Jurkat, Clone E6-1 (cell line): ENCODE results near the gene HTR1D.
"Not testable (repeated sequence)": the region's sequence is repeated elsewhere in the genome, so short reads cannot be mapped to it uniquely, and the experiment has no call there.

ENCODE experiments used
- DNase-seq: peaks from one replicate; pipeline ENCODE4 v3.0.0-alpha.2; 2011; ENCODE audit warnings: low read depth, low spot score
- H3K4me3 ChIP-seq: 2 replicates; pipeline ENCODE4 v1.5.1; 2011; ENCODE audit warnings: mild to moderate bottlenecking, low read length, control low read depth, moderate library complexity

The HTR1D gene

DNA sequence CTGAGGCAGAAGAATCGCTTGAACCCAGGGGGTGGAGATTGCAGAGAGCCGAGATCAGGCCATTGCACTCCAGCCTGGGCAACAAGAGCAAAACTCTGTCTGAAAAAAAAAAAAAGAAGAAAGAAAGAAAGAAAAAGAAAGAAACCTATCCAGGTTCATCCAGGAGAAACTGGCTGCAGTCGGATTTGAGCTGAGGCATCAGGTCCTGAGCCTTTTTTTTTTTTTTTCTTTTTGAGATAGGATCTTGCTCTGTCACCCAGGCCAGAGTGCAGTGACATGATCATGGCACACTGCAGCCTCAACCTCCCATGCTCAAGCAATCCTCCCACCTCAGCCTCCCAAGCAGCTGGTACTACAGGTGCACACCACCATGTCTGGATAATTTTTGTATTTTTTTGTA is 26.1 kb downstream of the HTR1D start:
- H3K4me3 ChIP-seq: no peak overlapping the region
- DNase-seq: no peak

DNA sequence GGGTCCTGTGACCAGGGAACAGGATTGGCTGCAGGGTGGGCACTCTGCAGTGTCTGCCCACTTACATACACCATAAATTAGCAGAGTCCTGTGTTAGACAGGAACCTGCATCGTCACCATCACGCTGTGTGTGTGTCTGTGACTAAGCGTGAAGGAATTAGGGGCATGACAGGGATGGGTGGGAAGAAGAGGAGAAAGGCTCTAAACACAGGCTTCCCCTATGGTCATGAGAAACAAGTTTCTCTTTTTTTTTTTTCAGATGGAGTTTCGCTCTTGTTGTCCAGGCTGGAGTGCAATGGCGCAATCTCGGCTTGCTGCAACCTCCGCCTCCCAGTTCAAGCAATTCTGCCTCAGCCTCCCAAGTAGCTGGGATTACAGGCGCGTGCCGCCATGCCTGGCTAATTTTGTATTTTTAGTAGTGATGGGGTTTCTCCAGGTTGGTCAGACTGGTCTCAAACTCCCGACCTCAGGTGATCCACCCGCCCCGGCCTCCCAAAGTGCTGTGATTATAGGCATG is 28.3 kb downstream of the HTR1D start:
- not testable (repeated sequence) for H3K4me3 ChIP-seq, DNase-seq

GRCh38 chr1:23188434-23188884 is 28.8 kb downstream of the HTR1D start:
- no peak overlapping the region for H3K4me3 ChIP-seq
- no peak for DNase-seq

DNA sequence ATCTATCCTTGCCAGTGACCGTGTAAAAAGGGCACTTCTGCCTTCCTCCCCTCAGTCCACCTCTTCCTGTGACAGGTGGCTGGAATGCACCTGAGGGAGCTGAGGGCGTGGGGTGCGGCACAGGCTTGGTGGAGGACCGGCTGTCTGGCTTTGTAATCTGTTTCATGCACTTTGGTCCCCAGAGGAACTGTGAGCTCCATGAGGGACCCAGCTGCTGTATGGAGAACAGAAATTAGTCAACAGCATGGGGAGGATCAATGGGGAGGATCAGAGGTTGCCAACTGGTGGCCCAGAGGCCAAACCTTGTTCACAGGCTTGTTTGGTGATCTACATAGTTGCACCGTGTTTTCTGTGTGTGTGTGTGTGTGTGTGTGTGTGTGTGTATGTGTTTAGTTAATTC is 29.7 kb downstream of the HTR1D start:
- DNase-seq: no peak
- H3K4me3 ChIP-seq: no peak overlapping the region

GRCh38 chr1:23185381-23185780 is 31.9 kb downstream of the HTR1D start:
- H3K4me3 ChIP-seq: no peak overlapping the region
- DNase-seq: no peak

DNA sequence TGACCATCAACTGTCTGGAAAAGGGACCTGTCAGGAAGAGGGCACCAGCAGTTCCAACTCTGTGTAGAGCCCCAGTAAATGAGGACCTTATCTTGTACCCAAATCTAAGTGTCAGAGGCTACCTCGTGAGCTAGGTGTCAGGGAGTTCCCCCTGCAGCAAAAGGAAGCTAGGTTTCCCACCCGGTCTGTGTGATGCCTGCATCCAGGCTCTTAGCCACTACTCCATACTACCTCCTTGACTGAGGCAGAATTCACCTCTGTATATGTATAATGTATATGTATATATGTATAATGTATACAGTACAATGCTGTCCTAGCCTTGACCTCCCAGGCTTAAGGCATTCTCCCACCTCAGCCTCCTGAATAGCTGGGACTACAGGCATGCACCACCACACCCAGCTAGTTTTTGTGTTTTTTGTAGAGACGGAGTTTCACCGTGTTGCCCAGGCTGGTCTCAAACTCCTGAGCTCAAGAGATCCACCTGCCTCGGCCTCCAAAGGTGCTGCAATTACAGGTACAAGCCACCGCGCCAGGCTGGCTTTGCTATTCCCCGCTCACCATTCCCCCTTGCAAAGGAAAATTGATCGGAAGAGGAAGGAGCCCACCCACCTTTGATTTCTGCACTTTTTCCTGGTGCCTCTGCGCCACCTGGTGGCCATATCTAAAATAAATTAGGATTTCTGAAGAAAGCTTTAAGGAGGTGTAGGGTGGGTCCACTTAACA is 32.9 kb downstream of the HTR1D start:
- peak; percentile 33 for DNase-seq

GRCh38 chr1:23179862-23180261 is 37.4 kb downstream of the HTR1D start:
- no peak for DNase-seq
- no peak overlapping the region for H3K4me3 ChIP-seq

More for the DNA sequence above, 32.9 kb downstream of the HTR1D start:
- no peak overlapping the region for H3K4me3 ChIP-seq

- H3K4me3 ChIP-seq: no peak overlapping the region
- DNase-seq: no peak
Observed at GRCh38 chr1:23178950-23179349, 38.4 kb downstream of the HTR1D start.

GRCh38 chr1:23178414-23178813 is 38.9 kb downstream of the HTR1D start:
- no peak for DNase-seq
- no peak overlapping the region for H3K4me3 ChIP-seq

- H3K4me3 ChIP-seq: peak overlapping the region; percentile 46
- peak; percentile 39 for DNase-seq
Observed at GRCh38 chr1:23177438-23178380, 39.6 kb downstream of the HTR1D start.

- peak overlapping the region; percentile 46 for H3K4me3 ChIP-seq
Observed at GRCh38 chr1:23177031-23177430, 40.3 kb downstream of the HTR1D start.

DNA sequence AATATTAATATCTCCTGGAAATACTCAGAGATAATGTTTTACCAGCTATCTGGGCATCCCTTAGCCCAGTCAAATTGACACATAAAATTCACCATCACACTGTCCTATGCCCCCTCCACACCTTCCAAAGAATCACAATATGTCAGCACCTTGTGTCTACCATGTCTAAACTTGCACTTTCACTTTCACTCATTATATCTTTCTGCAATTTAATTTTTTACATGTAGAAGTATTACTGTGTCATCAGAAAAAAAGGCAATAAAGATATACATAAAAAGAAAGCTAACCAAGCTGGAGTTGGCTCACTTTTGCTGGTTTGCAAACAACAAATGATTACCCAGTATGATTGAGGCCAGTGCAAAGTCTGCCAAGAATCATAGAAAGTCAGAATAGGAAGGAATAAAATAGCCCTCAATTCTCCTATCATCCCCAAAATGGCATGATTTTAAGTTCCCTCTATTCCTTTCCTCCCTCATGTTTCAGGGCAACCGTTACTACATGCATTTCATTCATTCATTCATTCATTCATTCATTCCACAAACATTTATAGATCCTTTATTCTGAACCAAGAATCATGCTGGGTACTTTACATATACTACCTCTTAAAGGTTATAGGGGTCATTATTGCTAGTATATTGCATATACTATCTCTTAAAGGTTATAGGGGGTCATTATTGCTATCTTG is 42.7 kb downstream of the HTR1D start:
- DNase-seq: no peak

More at GRCh38 chr1:23177031-23177430, 40.3 kb downstream of the HTR1D start:
- no peak for DNase-seq

DNA sequence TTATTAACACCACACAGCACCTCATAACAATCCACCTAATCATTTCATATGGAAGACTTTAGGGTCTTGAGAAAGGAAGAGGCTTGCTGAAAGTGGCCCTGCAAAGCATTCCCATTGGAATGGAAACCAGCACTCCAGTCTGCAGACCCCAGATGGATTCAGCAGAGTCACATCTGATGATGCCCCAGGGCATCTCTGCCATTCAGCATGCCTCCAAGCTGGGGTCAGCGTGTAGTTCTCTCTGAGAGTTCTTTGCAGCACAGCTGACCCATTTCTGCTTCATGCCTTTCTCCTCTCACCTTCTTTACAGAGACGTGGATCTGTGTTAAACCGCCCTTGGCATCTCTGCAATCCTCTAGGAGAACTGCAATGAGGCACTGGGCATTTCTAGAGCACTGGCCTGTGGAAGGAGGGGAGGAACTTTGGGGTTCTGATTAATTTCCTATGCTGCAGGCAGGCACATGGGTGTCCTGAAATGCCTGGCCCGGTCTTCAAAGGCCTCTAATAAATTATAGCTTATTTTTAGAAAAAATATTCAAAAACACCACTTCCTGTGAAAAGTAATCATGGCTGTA is 46.0 kb downstream of the HTR1D start:
- H3K4me3 ChIP-seq: no peak overlapping the region
- DNase-seq: no peak

More for the DNA sequence above, 42.7 kb downstream of the HTR1D start:
- H3K4me3 ChIP-seq: no peak overlapping the region

DNA sequence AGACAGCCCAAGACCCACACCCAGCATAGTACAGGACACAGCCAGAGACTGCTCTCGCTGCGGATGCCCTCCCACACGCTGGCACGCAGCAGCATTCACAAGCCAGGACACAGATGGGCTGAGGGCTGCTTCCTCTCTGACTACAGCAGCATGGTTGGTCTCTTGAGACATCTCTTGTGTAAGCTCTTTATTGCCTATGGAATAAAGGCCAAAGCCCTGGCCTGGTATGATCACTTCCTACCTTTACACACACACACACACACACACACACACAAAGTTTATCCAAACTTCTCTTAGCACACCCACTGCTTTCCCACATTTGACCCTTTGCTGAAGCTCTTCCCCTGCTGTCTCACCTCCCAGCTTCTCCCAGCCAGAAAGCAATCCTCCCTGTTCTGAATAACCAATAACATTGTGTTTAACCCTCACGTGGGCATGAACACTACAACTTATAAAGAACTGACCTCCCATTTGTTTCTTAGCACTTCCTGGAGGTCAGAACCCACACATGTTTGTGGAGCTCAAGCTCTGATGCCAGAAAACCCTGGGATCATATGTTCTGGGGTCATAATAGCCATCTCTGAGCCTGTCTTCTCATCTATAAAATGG is 47.5 kb downstream of the HTR1D start:
- H3K4me3 ChIP-seq: no peak overlapping the region
- DNase-seq: no peak

- H3K4me3 ChIP-seq: no peak overlapping the region
- DNase-seq: no peak
Observed at GRCh38 chr1:23169195-23169575, 48.1 kb downstream of the HTR1D start.

DNA sequence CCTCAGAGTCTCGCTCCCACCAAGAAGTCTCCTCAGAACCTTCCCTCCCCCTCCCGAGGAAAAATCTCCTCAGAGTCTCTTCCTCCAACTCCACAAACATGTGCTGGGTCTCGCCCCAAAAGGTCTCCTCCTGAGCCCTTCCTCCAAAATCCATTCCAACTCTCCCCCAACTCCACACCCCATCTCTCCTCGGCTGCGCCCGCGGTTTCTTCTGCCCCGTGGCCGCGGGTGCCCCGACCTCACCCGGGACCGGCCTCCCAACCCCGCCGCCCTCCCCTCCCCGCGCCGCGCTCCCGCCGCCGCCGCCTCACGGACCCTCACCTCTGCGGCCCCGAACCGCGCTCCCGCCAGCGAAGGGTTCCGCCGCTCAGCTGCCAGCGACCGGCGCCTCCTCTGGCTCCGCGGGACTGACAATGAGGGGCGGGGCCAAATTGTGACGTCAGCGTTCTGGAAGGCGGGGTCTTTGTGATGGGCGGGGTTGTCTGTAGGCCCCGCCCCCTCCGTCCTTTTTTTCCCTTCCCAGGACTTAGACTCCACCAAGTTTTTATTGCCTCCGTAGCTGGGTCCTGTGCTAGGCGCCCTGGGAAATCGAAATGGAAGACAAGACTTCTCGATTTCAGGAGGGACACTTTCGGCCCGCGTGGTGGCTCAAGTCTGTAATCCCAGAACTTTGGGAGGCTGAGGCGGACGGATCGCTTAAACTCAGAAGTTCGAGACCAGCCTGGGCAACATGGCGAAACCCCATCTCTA is 48.7 kb downstream of the HTR1D start, which contains the start of gene LUZP1:
Gene LUZP1, minus strand, starts transcription at position 412 of the 750 bp plus-strand sequence.
- DNase-seq: peak; percentile 64
- H3K4me3 ChIP-seq: peak within 1 kb of the TSS; percentile 85

- DNase-seq: no peak
- H3K4me3 ChIP-seq: peak overlapping the region; percentile 85
Observed at GRCh38 chr1:23168079-23168444, 49.2 kb downstream of the HTR1D start.
